GM18520 (cell line): ENCODE measurements around the gene KBTBD3.
"Not testable (repeated sequence)": the region's sequence is repeated elsewhere in the genome, so short reads cannot be mapped to it uniquely, and the experiment has no call there.

Experiments used
- ATAC-seq: cut with Tn5 transposase; IDR thresholded peaks from one replicate; pipeline ENCODE4 v1.9.1; 2021; ENCODE audit not compliant: unreplicated experiment

Gene KBTBD3

GRCh38 chr11:106061954-106062949 is 14.9 kb downstream of the KBTBD3 start:
- peak; percentile 44 for ATAC-seq

GRCh38 chr11:106061249-106061784 is 15.8 kb downstream of the KBTBD3 start:
- peak; percentile 37 for ATAC-seq

- ATAC-seq: no peak
Measured at GRCh38 chr11:106059617-106060016, 17.5 kb downstream of the KBTBD3 start.

GRCh38 chr11:106058377-106058776 is 18.8 kb downstream of the KBTBD3 start:
- not testable (repeated sequence) for ATAC-seq

GRCh38 chr11:106051103-106051502 is 26.0 kb downstream of the KBTBD3 start:
- ATAC-seq: no peak

- no peak for ATAC-seq
Measured at GRCh38 chr11:106049727-106050476, 27.2 kb downstream of the KBTBD3 start.

GRCh38 chr11:106047631-106048030 is 29.5 kb downstream of the KBTBD3 start:
- no peak for ATAC-seq

GRCh38 chr11:106043540-106043939 is 33.6 kb downstream of the KBTBD3 start:
- no peak for ATAC-seq

- no peak for ATAC-seq
Measured at GRCh38 chr11:106032861-106033260, 44.3 kb downstream of the KBTBD3 start.

- no peak for ATAC-seq
Measured at GRCh38 chr11:106031936-106032335, 45.2 kb downstream of the KBTBD3 start.

- peak; percentile 58 for ATAC-seq
Measured at GRCh38 chr11:106031202-106031810, 45.8 kb downstream of the KBTBD3 start.

- ATAC-seq: no peak
Measured at GRCh38 chr11:106030609-106031008, 46.5 kb downstream of the KBTBD3 start.

GRCh38 chr11:106022795-106023275 is 54.3 kb downstream of the KBTBD3 start:
- no peak for ATAC-seq

GRCh38 chr11:106021967-106022794 is 55.0 kb downstream of the KBTBD3 start, which contains the start of gene MSANTD4:
Gene MSANTD4 (minus strand): TSS chr11:106022240. CDS start chr11:106010917, 11,323 bp downstream.
- peak; percentile 97 for ATAC-seq

GRCh38 chr11:106021181-106021966 is 55.8 kb downstream of the KBTBD3 start:
- ATAC-seq: peak; percentile 0

- no peak for ATAC-seq
Measured at GRCh38 chr11:106017093-106017492, 60.1 kb downstream of the KBTBD3 start.

GRCh38 chr11:106015066-106015465 is 62.1 kb downstream of the KBTBD3 start:
- ATAC-seq: no peak

- no peak for ATAC-seq
Measured at GRCh38 chr11:106014620-106015019, 62.5 kb downstream of the KBTBD3 start.

GRCh38 chr11:106014035-106014434 is 63.1 kb downstream of the KBTBD3 start:
- ATAC-seq: no peak
